ENCODE data around the gene PSMD12.
"Not testable (repeated sequence)": the region's sequence is repeated elsewhere in the genome, so short reads cannot be mapped to it uniquely, and the experiment has no call there.

DNA sequence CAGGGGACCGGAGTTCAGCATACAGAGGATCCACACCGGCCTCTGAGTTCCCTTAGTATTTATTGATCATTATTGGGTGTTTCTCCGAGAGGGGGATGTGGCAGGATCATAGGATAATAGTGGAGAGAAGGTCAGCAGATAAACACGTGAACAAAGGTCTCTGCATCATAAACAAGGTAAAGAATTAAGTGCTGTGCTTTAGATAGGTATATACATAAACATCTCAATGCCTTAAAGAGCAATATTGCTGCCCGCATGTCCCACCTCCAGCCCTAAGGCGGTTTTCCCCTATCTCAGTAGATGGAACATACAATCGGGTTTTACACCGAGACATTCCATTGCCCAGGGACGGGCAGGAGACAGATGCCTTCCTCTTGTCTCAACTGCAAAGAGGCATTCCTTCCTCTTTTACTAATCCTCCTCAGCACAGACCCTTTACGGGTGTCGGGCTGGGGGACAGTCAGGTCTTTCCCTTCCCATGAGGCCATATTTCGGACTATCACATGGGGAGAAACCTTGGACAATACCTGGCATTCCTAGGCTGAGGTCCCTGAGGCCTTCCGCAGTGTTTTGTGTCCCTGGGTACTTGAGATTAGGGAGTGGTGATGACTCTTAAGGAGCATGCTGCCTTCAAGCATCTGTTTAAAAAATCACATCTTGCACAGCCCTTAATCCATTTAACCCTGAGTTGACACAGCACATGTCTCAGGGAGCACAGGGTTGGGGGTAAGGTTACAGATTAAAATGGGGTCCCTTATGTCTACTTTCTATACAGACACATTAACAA lies 39.2 kb downstream of the PSMD12 start:
- TF ChIP-seq, protein P1, sequence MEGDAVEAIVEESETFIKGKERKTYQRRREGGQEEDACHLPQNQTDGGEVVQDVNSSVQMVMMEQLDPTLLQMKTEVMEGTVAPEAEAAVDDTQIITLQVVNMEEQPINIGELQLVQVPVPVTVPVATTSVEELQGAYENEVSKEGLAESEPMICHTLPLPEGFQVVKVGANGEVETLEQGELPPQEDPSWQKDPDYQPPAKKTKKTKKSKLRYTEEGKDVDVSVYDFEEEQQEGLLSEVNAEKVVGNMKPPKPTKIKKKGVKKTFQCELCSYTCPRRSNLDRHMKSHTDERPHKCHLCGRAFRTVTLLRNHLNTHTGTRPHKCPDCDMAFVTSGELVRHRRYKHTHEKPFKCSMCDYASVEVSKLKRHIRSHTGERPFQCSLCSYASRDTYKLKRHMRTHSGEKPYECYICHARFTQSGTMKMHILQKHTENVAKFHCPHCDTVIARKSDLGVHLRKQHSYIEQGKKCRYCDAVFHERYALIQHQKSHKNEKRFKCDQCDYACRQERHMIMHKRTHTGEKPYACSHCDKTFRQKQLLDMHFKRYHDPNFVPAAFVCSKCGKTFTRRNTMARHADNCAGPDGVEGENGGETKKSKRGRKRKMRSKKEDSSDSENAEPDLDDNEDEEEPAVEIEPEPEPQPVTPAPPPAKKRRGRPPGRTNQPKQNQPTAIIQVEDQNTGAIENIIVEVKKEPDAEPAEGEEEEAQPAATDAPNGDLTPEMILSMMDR (conservative IDR thresholded peaks at IDR 0.05; ENCODE audit: low read depth, low read length) = not testable (repeated sequence)
- not testable (repeated sequence) for TF ChIP-seq EZH2 (IDR thresholded peaks at IDR 0.05; ENCODE audit: borderline replicate concordance, low read depth, low read length, poor library complexity, severe bottlenecking)

Data from A673 (cell line).